ENCODE measurements around the gene TXNDC12. TPM values are rescaled to one million over a fixed set of nuclear protein-coding genes. Genes with fewer than 3 reads are reported as not detected.

TXNDC12 gene
- total RNA-seq, 1 experiment from 2014 or later, result 80.9 TPM

GRCh38 chr1:52072291-52072690 is 17.3 kb upstream of the TXNDC12 start:
- TF ChIP-seq NFYB (CRISPR knock-in tag; conservative IDR thresholded peaks at IDR 0.05; ENCODE audit: low read depth) (no peak), ETV6 (CRISPR knock-in tag; IDR thresholded peaks at IDR 0.05) (no peak), ZNF121 (CRISPR knock-in tag; IDR thresholded peaks at IDR 0.05) (no peak), NFE2L1 (CRISPR knock-in tag; IDR thresholded peaks at IDR 0.05) (no peak), USF2 (CRISPR knock-in tag; IDR thresholded peaks at IDR 0.05) (no peak), ZBTB43 (CRISPR knock-in tag; IDR thresholded peaks at IDR 0.05) (no peak), ZNF532 (CRISPR knock-in tag; IDR thresholded peaks at IDR 0.05; ENCODE audit: borderline replicate concordance) (no peak), ZNF425 (CRISPR knock-in tag; conservative IDR thresholded peaks at IDR 0.05) (no peak), GTF2I (CRISPR knock-in tag; conservative IDR thresholded peaks at IDR 0.05) (no peak), RORB (CRISPR knock-in tag; IDR thresholded peaks at IDR 0.05) (no peak), ZNF281 (CRISPR knock-in tag; IDR thresholded peaks at IDR 0.05) (no peak), NR2C2 (CRISPR knock-in tag; IDR thresholded peaks at IDR 0.05) (no peak), MLX (CRISPR knock-in tag; IDR thresholded peaks at IDR 0.05) (no peak), ZNF138 (CRISPR knock-in tag; conservative IDR thresholded peaks at IDR 0.05) (no peak), NFATC4 (CRISPR knock-in tag; IDR thresholded peaks at IDR 0.05) (no peak), ATF1 (CRISPR knock-in tag; IDR thresholded peaks at IDR 0.05) (no peak), NR1H2 (CRISPR knock-in tag; IDR thresholded peaks at IDR 0.05) (no peak), FOXK1 (CRISPR knock-in tag; IDR thresholded peaks at IDR 0.05) (no peak), USF1 (CRISPR knock-in tag; IDR thresholded peaks at IDR 0.05) (no peak)
- POLR2A ChIA-PET, result interaction anchor here (0.7 kb wide), 2 partner anchors 9 kb away, joined by 5 to 7 read pairs; no protein-coding TSS in a partner anchor
- Mint-ChIP-seq H3K4me3 (no peak overlapping the region), H3K27ac (no peak overlapping the region), H3K4me1 (no peaks in the 10 kb centered on the region), H3K9me3 (no peaks in the 10 kb centered on the region), H3K36me3 (peaks cover 42% of the 10 kb centered on the region), H3K27me3 (ENCODE audit: low read depth) (no peaks in the 10 kb centered on the region)
- ATAC-seq, result no peak
- DNase-seq (ENCODE audit: low spot score), result no peak
- CTCF ChIA-PET, result interaction anchor here (0.7 to 0.9 kb wide), 3 partner anchors 12 to 277 kb away, joined by 3 to 4 read pairs (median 3); no protein-coding TSS in a partner anchor

All from WTC11 (cell line).